ENCODE results near the gene PRKCB.

DNA sequence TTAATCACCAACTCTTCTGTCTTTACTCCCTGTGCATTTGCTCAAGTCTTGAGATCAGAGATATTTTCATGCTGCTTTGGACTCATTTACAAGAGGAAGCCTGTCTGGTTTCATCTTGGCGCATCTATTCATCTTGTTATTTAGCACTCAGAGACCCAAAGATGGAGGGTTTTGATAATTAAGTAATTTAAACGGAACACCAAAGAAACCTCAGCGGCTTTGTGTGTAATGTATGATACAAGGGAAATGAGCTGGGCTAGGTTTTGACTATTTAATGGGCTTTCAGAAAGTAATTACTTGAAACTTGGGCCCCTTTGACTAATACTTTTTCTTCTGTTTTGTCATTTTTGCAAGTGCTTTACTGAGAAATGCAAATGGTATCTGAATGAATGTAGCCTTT lies 354.2 kb downstream of the PRKCB start:
- TF ChIP-seq, protein P1, sequence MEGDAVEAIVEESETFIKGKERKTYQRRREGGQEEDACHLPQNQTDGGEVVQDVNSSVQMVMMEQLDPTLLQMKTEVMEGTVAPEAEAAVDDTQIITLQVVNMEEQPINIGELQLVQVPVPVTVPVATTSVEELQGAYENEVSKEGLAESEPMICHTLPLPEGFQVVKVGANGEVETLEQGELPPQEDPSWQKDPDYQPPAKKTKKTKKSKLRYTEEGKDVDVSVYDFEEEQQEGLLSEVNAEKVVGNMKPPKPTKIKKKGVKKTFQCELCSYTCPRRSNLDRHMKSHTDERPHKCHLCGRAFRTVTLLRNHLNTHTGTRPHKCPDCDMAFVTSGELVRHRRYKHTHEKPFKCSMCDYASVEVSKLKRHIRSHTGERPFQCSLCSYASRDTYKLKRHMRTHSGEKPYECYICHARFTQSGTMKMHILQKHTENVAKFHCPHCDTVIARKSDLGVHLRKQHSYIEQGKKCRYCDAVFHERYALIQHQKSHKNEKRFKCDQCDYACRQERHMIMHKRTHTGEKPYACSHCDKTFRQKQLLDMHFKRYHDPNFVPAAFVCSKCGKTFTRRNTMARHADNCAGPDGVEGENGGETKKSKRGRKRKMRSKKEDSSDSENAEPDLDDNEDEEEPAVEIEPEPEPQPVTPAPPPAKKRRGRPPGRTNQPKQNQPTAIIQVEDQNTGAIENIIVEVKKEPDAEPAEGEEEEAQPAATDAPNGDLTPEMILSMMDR (IDR thresholded peaks at IDR 0.05) = no peak
- no peak for TF ChIP-seq POLR2A (IDR thresholded peaks at IDR 0.05)
- TF ChIP-seq EP300 (IDR thresholded peaks at IDR 0.05) = no peak

All from ovary (tissue), 3 donors.